Right lung (tissue), 5 donors: Measurements from ENCODE around the gene FAM3B. TPM values are rescaled to one million over a fixed set of nuclear protein-coding genes. Genes with fewer than 3 reads are reported as not detected.

Experiments used
- DNase-seq, 2 donors: peaks; one replicate each; pipeline ENCODE4 v3.0.0-alpha.2; 2013
- polyA plus RNA-seq, 5 donors: library from polyadenylated mRNA; unstranded; fragments of 120-200 nt; gene quantifications; one replicate each; pipeline versions ENCODE4 v1.2.1 to v1.2.3, GENCODE V29; 2013; ENCODE audit warnings: inconsistent platforms in 1 of 5, low replicate concordance in 1 of 5; ENCODE audit not compliant: insufficient read length in 5 of 5, insufficient read depth in 1 of 5

FAM3B gene
- polyA plus RNA-seq, 5 donors, result 8.6 to 24.0 (median 14.3) TPM

DNA sequence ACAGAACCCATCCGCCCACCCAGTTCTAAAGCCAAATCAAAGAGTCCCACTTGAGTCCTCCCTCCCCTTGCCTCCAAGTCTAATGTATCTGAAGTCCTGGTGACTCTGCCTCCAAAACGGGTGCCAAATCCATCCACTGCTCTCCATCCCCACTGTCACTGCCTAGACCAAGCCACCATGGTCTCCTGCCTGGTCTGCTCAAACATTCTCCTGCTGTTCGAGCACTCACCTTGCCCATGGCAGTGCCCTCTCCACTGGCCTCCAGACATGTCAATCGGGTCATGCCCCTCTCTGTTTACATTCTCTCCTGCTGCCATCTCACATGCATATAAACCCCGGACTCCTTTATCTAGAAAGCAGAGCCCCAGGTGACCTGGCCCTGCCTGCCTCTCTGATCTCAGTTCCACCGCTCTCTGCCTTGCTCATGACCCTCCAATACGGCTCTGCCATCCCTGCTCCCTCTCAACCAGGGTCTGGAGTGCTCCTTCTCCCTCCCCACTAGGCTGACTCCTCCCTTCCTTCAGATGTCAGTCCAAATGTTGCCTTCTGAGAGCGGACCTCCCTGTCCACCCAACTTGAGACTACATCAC, 77.4 kb downstream of the FAM3B start:
- no peak for DNase-seq

DNA sequence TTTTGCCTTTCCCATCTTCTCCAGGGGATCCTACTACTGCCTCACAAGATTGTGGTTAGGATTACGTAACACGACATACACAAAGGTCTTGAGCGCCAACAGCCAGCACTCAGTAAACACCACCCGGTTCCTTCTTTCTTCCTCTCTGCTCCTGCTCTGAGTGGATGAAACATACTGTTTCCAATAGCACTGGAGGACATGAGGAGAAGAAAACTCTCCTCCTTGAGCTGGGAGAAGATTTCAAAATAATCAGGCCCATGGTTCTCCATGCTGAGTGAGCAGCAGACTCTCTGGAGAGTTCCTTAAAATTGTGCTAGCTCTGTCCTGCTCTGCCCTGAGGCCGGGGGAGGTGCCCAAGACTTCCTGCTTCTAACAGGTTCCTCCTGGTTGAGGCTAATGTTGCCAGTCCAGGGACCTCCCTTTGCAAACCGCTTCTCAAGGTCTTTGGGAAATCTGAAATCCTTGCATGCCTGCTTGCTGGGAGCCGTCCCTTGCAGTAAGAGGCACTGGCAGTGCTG, 80.0 kb downstream of the FAM3B start:
- peak; percentile 2 to 3 for DNase-seq

DNA sequence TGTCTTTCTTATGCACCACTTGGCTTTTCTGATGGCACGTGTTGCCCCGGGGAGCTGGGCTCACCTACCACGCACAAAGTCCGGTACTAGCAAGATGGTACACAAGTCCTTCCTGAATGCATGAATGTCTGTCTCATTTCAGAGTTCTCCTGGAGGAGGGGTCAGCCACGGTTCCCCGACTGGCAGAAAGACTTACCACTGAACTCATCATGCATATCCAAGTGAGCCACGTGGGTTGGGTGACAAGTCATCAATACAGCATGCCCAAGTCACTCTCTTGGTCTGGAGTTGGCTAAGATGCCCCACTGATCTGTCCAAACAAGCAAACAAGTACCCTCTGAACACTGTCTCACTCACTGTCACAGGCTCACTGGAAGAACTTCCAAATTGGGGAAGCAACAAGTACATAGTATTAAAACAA, 80.9 kb downstream of the FAM3B start:
- DNase-seq, result no peak

DNA sequence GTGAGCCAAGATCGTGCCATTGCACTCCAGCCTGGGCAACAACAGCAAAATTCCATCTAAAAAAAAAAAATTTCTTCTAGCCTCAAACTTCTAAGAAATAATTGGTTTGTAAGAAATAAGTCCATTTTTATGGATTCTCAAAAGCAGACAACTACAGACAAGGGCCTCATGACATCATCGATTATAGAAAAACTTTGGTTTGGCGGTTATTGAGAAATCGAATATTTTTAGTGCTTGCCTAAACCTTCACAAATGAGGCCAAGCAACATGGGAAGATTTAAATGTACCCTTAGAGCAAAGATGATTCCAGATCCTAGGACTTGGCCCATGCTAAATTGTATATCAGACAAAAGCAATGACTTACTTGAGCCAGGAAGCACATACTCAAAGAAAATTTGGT, 81.7 kb downstream of the FAM3B start:
- no peak for DNase-seq

DNA sequence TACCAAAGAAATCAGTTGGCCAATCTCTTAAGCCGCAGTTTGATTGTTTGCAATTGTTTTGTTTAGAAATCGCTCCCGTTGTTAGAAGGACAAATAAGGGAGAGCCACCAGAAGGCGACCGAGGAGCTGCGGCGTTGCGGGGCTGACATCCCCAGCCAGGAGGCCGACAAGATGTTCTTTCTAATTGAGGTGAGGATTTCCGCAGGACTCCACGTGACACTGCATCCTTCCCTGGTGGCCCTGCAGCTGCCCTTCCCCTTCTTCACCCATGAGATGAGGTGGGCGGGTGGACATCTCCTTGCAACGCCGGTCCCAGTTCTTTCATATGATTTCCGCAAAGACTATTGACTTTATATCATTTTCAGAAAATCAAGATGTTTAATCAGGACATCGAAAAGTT, 82.2 kb downstream of the FAM3B start:
- no peak for DNase-seq

DNA sequence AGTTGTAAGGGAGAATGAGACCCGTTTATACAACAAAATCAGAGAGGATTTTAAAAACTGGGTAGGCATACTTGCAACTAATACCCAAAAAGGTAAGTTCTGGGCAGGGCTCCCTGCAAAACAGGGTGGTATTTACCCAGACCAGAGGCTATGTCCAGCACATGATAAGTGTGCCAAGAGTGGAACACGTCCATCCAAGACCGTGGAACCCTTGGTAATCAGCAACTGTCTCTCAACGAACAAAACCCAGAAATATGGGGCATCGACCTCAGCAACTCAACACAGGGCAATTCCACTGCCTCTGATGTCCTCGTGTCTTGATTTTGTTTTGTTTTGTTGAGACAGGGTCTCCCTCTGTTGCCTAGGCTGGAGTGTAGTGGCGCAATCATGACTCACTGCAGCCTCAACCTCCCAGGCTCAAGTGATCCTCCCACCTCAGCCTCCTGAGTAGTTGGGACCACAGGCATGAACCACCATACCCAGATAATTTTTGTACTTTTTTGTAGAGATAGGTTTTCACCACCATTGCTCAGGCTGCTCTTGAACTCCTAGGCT, 82.7 kb downstream of the FAM3B start:
- DNase-seq, result no peak

DNA sequence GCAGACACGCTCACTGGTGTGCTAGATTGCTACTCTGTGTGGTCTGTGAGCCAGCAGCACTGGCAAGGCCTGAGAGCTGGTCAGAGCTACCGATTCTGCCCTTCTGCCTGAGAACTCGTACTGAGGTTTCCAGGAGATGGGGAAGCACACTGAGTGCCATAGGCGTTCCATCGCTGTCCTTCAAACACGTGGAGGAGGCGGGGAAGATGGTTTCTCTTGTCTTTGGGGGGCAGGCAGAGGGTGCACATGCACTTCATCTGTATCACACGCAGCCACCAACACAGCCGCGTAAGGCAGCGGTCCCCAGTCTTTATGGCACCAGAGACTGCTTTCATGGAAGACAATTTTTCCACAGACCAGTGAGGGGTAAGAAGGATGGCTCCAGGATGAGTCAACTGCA, 85.6 kb downstream of the FAM3B start:
- no peak for DNase-seq

DNA sequence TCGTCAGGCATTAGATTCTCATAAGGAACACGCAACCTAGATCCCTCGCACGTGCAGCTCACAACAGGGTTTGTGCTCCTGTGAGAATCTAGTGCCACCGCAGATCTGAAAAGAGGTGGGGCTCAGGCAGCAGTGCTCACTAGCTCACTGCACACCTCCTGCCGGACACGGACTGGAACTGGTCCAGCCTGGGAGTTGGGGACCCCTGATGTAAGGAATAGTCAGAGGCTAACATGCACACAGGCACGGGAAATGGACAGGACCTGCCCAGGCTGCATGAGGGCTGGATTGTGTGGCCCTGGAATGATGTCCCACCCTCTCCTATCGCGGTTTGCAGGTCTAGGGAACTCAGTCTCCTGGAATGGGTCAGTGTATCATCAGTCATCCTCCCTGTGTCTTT, 86.2 kb downstream of the FAM3B start:
- DNase-seq, result no peak

DNA sequence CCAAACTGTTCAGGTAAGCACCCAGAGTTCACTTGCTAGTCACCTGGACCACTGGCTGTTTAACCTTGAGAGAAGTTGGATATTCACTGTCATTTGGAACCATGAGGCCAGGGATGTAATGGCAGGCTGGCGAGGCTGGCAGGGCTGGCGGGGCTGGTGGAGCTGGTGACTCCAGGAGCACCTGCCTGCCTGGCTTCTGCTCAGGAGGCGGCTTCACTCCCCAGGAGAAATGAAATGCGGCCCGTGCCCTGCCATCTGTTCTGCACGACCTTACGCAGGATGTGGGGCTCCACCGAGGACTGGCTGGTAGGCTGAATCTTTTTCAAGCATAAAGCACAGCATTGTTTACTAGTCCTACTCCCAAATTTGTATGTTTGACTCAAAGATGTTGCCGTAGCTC, 86.7 kb downstream of the FAM3B start:
- DNase-seq, result no peak

DNA sequence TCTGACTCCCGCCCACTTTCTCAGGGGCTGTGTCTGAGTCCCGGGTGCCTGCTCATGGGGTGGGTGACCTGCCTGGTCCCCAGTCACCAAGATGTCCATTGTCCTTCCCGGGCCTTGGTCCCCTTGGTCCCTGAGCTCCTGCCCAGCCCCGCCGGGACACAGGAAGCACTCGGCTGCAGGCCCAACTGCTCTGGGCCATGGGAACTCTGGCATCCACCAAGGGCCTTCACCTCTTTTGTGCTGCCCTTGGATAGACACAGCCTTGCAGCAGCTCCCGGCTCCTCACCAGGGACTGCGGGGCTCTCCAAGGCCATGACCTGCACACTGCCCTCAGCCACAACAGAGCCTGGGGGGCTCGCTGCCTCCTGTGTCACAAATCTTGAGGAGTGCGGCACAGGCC, 87.4 kb downstream of the FAM3B start:
- DNase-seq, result no peak

DNA sequence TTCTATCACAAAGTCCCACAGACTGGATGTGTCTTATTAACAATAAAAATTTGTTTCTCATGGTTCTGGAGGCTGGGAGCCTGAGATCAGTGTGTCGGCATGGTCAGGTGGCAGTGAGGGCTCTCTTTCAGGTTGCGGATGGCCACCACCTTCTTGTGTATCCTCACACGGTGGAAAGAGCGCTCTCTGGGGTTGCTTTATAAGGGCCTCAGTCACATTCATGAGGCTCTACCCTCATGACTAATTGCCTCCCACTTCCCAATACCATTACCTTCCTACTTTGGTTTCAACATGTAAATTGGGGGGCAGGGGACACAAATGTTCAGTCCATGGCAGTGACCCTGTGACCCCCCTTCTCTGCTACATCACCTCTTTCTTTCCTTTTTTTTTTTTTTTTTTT, 88.7 kb downstream of the FAM3B start:
- DNase-seq, result no peak

DNA sequence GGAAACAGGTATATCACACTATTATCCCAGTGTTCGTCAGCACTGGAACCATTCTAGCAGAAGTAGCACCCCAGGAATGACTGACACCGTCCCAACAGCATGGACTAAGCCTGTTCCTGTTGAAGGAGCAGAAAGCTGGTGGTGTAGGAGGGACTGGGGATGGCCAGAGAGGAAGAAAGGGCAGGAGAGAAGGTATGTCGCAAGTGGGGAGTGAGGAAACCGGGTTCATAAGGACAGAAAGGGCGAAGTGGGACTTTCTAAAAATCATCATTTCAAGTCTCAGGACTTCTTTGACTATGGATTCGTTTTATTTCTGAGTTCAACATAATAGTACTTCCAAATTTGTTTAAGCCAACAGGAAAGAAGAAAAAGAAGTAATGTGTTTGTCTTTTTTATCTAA, 89.7 kb downstream of the FAM3B start:
- no peak for DNase-seq

Other genes starting within 250 kb of the FAM3B start
- 10 to 100 TPM; 26.9 to 37.5 (median 34.4) TPM for gene BACE2, start 148.6 kb upstream of the FAM3B start, polyA plus RNA-seq
- gene MX2, start 45.2 kb downstream of the FAM3B start, polyA plus RNA-seq, result 1 to 10 TPM in 4 of 5 donors, under 1 TPM in 1; 0.76 to 2.6 (median 2.0) TPM
- 10 to 100 TPM in 1 of 5 donors, 1 to 10 TPM in 4; 6.3 to 11.3 (median 7.4) TPM for gene MX1, start 109.4 kb downstream of the FAM3B start, polyA plus RNA-seq
- 10 to 100 TPM; 47.6 to 58.0 (median 50.4) TPM for gene TMPRSS2, start 191.4 kb downstream of the FAM3B start, polyA plus RNA-seq